ENCODE measurements around the gene SLC1A4. TPM values are rescaled to one million over a fixed set of nuclear protein-coding genes. Genes with fewer than 3 reads are reported as not detected.

The SLC1A4 gene
- total and polyA plus RNA-seq, 10 of the 15 experiments (the other 5 are each of a cell fraction or from before 2014, with no cell fraction given) = 10.8 to 43.2 (median 27.7) TPM

- TF ChIP-seq ETV6 (conservative IDR thresholded peaks at IDR 0.05 in 1 of 2, IDR thresholded peaks at IDR 0.05 in 1 of 2; ENCODE audit: borderline replicate concordance in 1 of 2, low read depth in 1 of 2) (no peak; a peak in 1 of 4 replicates), CUX1 (IDR thresholded peaks at IDR 0.05; ENCODE audit: insufficient replicate concordance, low read depth, low read length) (peak; percentile 14), YBX1 (IDR thresholded peaks at IDR 0.05) (no peak), MXI1 (IDR thresholded peaks at IDR 0.05; ENCODE audit: low read depth, low read length) (peak; percentile 89), NFYA (IDR thresholded peaks at IDR 0.05; ENCODE audit: borderline replicate concordance, low read depth, low read length) (no peak), ZNF592 (IDR thresholded peaks at IDR 0.05) (peak; percentile 28; the same call in 1 of the 2 replicates), NFIC (IDR thresholded peaks at IDR 0.05; ENCODE audit: low read depth, low read length) (no peak), STAT1 (conservative IDR thresholded peaks at IDR 0.05) (peak; percentile 93), E2F8 (IDR thresholded peaks at IDR 0.05; ENCODE audit: low read depth, partially characterized antibody) (no peak), NKRF (conservative IDR thresholded peaks at IDR 0.05) (peak; percentile 83), PAX5 (IDR thresholded peaks at IDR 0.05; ENCODE audit: borderline replicate concordance, low read depth, low read length) (peak; percentile 88), TBL1XR1 (IDR thresholded peaks at IDR 0.05; ENCODE audit: low read depth, low read length) (peak; percentile 94), CREB1 (IDR thresholded peaks at IDR 0.05; ENCODE audit: low read depth) (no peak), RB1 (IDR thresholded peaks at IDR 0.05; ENCODE audit: borderline replicate concordance) (no peak; the same call in 1 of the 2 replicates)
Measured at GRCh38 chr2:64945973-64946768, 43.0 kb upstream of the SLC1A4 start (continued).

Data from GM12878 (cell line).